HL-60 (cell line): Measurements from ENCODE around the gene MYRIP.
"Not testable (repeated sequence)": the region's sequence is repeated elsewhere in the genome, so short reads cannot be mapped to it uniquely, and the experiment has no call there.

Experiments used
- DNase-seq, 2 experiments: peaks; one replicate each; pipeline ENCODE4 v3.0.0-alpha.2; 2010 to 2020; ENCODE audit warnings: low read depth in 1 of 2, low spot score in 1 of 2
- H3K27ac ChIP-seq: fragments of 250-450 bp; sonication (Bioruptor Pico); replicated peaks from 2 replicates; pipeline ENCODE4 v1.5.1; 2020; ENCODE audit warnings: mild to moderate bottlenecking, moderate library complexity
- H3K27me3 ChIP-seq: fragments of 250-450 bp; sonication (Bioruptor Pico); 2 replicates; pipeline ENCODE4 v1.5.1; 2021; ENCODE audit warnings: mild to moderate bottlenecking, moderate library complexity; ENCODE audit not compliant: insufficient read depth, poor library complexity, severe bottlenecking
- H3K4me3 ChIP-seq: replicated peaks from 2 replicates; pipeline ENCODE4 v1.5.1; 2011; ENCODE audit warnings: mild to moderate bottlenecking, control low read depth, low read length; ENCODE audit not compliant: insufficient read depth
- GABPA ChIP-seq: IDR thresholded peaks from 2 replicates; pipeline ENCODE4 v1.6.1; 2012; ENCODE audit warnings: low read depth
- POLR2AphosphoS5 ChIP-seq: IDR thresholded peaks from 2 replicates; pipeline ENCODE4 v1.6.1; 2012; ENCODE audit warnings: low read depth
- SPI1 ChIP-seq: IDR thresholded peaks from 2 replicates; pipeline ENCODE4 v1.6.1; 2012; ENCODE audit warnings: low read depth, mild to moderate bottlenecking, borderline replicate concordance
- TF ChIP-seq, protein P1 (sequence below): IDR thresholded peaks from 2 replicates; pipeline ENCODE4 v1.6.1; 2012; ENCODE audit warnings: low read depth; ENCODE audit not compliant: insufficient replicate concordance
- TF ChIP-seq, protein P2 (sequence below): IDR thresholded peaks from one replicate; pipeline ENCODE4 v1.5.1; 2011; ENCODE audit warnings: low read length, control low read depth, inconsistent platforms; ENCODE audit not compliant: insufficient read depth

MYRIP gene

DNA sequence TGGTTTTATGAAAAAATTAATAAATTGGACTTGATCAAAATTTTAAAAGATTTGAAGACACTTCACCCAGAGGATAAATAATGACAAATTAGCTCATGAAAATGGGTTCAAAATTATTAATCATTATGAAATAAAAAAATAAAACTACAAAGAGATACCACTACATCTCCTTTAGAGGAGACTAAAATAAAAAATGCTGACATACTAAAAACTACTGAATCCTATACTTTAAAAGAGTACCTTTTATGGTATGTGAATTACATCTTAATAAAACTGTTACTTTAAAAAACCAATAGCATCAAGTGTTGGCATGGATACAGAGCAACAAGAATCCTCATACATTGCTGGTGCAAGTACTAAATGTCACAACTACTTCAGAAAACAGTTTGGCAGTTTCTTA is 46.0 kb upstream of the MYRIP start:
- H3K27ac ChIP-seq, result no peak overlapping the region
- H3K4me3 ChIP-seq, result no peak overlapping the region
- DNase-seq, result no peak
- H3K27me3 ChIP-seq, result no peaks in the 10 kb centered on the region
- TF ChIP-seq POLR2AphosphoS5 (no peak), SPI1 (no peak), GABPA (no peak)
- TF ChIP-seq, protein P1, sequence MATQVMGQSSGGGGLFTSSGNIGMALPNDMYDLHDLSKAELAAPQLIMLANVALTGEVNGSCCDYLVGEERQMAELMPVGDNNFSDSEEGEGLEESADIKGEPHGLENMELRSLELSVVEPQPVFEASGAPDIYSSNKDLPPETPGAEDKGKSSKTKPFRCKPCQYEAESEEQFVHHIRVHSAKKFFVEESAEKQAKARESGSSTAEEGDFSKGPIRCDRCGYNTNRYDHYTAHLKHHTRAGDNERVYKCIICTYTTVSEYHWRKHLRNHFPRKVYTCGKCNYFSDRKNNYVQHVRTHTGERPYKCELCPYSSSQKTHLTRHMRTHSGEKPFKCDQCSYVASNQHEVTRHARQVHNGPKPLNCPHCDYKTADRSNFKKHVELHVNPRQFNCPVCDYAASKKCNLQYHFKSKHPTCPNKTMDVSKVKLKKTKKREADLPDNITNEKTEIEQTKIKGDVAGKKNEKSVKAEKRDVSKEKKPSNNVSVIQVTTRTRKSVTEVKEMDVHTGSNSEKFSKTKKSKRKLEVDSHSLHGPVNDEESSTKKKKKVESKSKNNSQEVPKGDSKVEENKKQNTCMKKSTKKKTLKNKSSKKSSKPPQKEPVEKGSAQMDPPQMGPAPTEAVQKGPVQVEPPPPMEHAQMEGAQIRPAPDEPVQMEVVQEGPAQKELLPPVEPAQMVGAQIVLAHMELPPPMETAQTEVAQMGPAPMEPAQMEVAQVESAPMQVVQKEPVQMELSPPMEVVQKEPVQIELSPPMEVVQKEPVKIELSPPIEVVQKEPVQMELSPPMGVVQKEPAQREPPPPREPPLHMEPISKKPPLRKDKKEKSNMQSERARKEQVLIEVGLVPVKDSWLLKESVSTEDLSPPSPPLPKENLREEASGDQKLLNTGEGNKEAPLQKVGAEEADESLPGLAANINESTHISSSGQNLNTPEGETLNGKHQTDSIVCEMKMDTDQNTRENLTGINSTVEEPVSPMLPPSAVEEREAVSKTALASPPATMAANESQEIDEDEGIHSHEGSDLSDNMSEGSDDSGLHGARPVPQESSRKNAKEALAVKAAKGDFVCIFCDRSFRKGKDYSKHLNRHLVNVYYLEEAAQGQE, result no peak
- TF ChIP-seq, protein P2, sequence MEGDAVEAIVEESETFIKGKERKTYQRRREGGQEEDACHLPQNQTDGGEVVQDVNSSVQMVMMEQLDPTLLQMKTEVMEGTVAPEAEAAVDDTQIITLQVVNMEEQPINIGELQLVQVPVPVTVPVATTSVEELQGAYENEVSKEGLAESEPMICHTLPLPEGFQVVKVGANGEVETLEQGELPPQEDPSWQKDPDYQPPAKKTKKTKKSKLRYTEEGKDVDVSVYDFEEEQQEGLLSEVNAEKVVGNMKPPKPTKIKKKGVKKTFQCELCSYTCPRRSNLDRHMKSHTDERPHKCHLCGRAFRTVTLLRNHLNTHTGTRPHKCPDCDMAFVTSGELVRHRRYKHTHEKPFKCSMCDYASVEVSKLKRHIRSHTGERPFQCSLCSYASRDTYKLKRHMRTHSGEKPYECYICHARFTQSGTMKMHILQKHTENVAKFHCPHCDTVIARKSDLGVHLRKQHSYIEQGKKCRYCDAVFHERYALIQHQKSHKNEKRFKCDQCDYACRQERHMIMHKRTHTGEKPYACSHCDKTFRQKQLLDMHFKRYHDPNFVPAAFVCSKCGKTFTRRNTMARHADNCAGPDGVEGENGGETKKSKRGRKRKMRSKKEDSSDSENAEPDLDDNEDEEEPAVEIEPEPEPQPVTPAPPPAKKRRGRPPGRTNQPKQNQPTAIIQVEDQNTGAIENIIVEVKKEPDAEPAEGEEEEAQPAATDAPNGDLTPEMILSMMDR, result no peak

DNA sequence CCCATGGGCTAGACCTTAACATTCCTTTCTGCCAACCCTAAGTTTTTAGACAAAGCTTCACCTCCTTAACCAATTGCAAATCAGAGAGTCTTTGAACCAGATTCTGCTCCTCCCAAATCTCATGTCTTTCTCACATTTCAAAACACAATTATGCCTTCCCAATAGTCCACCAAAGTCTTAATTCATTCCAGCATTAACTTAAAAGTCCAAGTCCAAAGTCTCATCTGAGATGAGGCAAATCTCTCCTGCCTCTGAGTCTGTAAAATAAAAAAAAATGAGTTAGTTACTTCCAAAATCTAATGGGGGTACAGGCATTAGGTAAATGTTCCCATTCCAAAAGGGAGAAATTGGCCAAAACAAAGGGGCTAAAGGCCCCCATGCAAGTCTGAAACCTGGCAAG is 43.8 kb upstream of the MYRIP start:
- TF ChIP-seq, protein P2, result no peak
- TF ChIP-seq GABPA, result no peak
- TF ChIP-seq, protein P1, result no peak
- no peak for TF ChIP-seq SPI1
- no peak for TF ChIP-seq POLR2AphosphoS5
- Histone ChIP-seq H3K27me3 (no peaks in the 10 kb centered on the region), H3K27ac (no peak overlapping the region), H3K4me3 (no peak overlapping the region)
- no peak for DNase-seq

DNA sequence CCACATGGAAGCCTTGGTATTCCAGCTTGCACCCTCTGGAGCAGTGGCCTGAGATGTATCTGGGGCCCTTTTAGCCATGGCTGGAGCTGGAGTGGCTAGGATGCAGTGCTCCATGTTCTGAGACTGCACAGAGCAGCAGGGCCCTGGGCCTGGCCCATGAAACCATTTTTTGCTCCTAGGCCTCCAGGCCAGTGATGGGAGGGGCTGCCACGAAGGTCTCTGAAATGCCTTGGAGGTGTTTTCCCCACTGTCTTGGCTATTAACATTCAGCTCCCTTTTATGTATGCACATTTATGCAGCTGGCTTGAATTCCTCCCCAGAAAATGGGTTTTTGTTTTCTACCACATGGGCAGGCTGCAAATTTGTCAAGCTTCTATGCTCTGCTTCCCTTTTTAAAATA is 43.0 kb upstream of the MYRIP start:
- TF ChIP-seq, protein P2, result no peak
- TF ChIP-seq POLR2AphosphoS5 (no peak), SPI1 (no peak)
- H3K27ac ChIP-seq, result no peak overlapping the region
- no peak overlapping the region for H3K4me3 ChIP-seq
- no peak for DNase-seq
- H3K27me3 ChIP-seq, result no peaks in the 10 kb centered on the region

DNA sequence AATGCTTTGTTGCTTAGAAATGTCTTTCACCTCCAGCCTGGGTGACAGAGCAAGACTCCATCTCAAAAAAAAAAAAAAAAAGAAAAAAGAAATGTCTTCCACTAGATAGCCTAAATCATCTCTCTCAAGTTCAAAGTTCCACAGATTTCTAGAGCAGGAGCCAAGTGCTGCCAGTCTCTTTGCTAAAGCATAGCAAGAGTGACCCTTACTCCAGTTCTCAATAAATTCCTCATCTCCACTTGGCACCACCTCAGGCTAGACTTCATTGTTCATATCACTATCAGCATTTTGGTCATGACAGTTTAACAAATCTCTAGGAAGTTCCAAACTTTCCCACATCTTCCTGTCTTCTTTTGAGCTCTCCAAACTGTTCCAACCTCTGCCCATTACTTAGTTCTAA is 42.5 kb upstream of the MYRIP start:
- not testable (repeated sequence) for DNase-seq, H3K4me3 ChIP-seq, H3K27me3 ChIP-seq, H3K27ac ChIP-seq

DNA sequence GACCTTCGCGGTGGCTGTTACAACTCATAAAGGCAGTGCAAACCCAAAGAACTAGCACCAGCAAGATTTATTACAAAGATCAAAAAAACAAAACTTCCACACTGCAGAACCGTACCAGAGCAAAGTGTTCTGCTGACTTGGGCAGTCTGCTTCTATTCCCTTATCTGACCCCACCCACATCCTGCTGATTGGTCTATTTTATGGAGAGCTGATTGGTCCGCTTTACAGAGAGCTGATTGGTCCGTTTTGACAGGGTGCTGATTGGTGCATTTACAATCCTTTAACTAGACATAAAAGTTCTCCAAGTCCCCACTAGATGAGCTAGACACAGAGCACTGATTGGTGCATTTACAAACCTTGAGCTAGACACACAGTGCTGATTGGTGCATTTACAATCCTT is 31.2 kb upstream of the MYRIP start:
- not testable (repeated sequence) for DNase-seq, H3K27ac ChIP-seq, H3K27me3 ChIP-seq, H3K4me3 ChIP-seq
